Epithelial cell of proximal tubule (primary cell): ENCODE data around the gene ANXA10. TPM values are rescaled to one million over a fixed set of nuclear protein-coding genes. Genes with fewer than 3 reads are reported as not detected.

Experiments
- DNase-seq: peaks from one replicate; pipeline ENCODE4 v3.0.0-alpha.2; 2011; ENCODE audit warnings: low read depth
- H3K4me3 ChIP-seq: 2 replicates; pipeline ENCODE4 v1.5.1; 2011; ENCODE audit warnings: low read depth, mild to moderate bottlenecking, low read length
- CTCF ChIP-seq: conservative IDR thresholded peaks from 2 replicates; pipeline ENCODE4 v1.5.1; 2012; ENCODE audit warnings: low read depth, mild to moderate bottlenecking, low read length
- total RNA-seq: library from RNA; depleted of rRNA; stranded (reverse); fragments of >200 nt; gene quantifications from 2 replicates; pipeline ENCODE4 v1.2.3, GENCODE V29; 2015

Gene ANXA10
- total RNA-seq, 1 donor from 2014 or later = 0.29 TPM

GRCh38 chr4:168220893-168221292, 128.6 kb downstream of the ANXA10 start:
- no peak for DNase-seq
- H3K4me3 ChIP-seq = no peak overlapping the region
- no peak for TF ChIP-seq CTCF

DNA sequence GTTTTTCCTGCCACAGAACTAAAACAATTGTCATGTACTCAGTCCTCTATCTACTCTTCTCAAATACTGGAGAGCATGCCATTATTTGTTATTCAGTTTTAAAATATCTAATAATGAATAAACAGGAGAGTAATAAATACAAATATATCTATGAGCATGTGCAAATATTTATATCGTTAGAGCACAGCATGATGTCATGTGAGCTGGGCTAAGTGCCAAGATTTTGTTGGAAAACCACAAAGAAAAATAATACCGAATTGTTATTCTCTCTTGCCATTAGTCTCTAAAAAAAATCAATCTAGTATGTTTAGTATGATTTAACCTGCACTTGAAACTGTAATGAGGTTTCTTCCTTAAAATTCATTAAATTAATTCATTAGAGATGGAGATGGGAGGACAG, 129.0 kb downstream of the ANXA10 start:
- DNase-seq = no peak
- no peak for TF ChIP-seq CTCF
- no peak overlapping the region for H3K4me3 ChIP-seq

Other genes starting within 250 kb of the ANXA10 start
- gene DDX60, start 226.2 kb downstream of the ANXA10 start, total RNA-seq = 4.6 and 16.7 TPM in 2 replicates